SHP77 (cell line): ENCODE measurements around the gene MAPK6.
A peak's percentile ranks its signal among the peaks of the same experiment; 100 is the strongest.
"Not testable (repeated sequence)": the region's sequence is repeated elsewhere in the genome, so short reads cannot be mapped to it uniquely, and the experiment has no call there.

Experiments used
- DNase-seq, 2 experiments: peaks; one replicate each; lab custom pipeline; 2025; lab: John Stamatoyannopoulos, UW

Gene MAPK6

DNA sequence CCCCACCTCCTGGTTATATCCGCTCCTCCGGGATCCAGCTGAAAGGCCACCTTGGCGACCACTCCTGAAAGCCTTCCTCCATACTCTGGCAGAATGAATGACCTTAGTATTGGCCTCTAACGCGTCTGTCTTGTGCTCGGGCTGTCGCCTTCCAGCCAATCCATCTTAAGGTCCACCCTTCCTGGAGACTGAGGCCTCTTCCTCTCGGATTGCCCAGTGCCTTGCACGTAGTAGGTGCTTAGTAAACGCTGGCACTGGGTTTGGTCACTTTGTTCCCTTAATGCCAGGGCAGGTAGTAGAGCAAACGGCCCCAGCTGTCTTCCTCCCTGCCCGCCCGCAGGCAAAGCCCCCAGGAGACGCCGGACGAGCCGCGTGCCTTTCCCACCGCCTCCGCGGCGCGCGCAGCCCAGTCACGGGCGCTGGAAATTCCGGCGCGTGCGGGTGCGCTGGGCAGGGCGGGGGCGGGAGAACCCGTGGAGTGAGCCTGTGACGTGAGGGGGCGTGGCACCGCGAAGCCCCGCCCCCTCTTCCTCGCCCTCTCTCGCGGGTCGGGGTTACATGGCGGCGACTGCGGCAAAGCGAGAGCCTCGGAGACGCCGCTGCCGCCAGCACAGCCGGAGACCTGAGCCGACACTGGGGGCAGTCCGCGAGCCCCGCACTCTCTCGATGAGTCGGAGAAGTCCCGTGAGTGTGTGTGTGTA, at the start of gene MAPK6:
MAPK6 (plus strand) TSS at position 527 of the 701 bp plus-strand sequence. CDS start 27,242 bp downstream, outside the sequence.
- peak; percentile 75 to 82 for DNase-seq

DNA sequence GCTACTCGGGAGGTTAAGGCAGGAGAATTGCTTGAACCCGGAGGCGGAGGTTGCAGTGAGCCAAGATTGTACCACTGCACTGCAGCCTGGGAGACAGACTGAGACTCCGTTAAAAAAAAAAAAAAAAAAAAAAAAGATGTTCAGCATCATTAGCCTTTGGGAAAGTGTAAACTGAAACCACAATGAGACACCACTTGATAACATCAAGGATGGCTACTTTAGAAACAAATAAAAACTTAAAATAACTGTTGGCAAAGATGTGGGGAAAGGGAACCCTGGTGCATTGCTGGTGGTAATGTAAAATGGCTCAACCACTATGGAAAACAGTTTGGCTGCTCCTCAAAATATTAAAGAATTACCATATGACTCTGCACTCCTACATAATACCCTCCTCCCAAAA, 49.3 kb upstream of the MAPK6 start:
- DNase-seq, result no peak

GRCh38 chr15:51970132-51970817, 48.7 kb upstream of the MAPK6 start:
- peak in 1 of 2 experiments; percentile 20 for DNase-seq

GRCh38 chr15:51971032-51971374, 48.0 kb upstream of the MAPK6 start:
- DNase-seq, result peak in 1 of 2 experiments; percentile 29

DNA sequence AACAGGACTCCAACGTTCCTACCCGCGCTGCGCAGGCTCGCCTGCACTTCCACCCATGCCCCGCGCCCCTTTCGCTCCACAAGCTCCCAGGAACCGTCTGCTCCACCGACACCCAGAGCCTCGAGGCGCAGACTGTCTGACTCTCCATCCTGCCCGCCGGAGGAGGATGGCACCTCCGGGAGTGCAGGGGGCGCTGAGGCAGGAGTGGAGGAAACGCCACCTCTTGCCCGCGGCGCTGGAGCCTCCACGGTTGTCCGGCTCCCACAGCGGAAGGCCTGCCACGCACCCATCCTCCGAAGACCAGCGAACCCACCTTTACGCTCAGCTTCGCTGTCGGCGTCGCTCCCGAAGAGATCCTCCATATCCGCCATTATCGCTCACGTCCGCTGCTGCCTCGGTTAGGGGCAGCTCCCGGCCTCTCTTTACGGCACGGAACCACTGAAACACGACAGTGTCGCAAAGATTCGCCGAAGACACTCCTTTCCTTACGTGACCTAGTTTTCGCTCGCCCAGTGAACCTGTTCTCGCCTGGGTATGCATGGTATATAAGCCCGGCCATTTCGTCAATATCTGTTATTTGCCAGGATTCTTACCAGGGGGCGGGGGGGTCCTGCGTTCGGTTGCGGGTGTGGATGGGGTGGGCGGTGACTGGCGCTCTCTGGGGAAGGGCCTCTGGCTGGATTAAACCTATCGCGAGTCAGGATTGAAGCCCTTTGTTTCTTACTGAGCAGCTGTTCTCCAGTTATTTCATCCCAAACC, 47.5 kb upstream of the MAPK6 start, which contains the start of gene LEO1:
LEO1 (minus strand) TSS at position 404 of the 759 bp plus-strand sequence; CDS start at position 371, 33 bp downstream.
- DNase-seq, result peak; percentile 94 to 95

GRCh38 chr15:51973220-51973619, 45.8 kb upstream of the MAPK6 start:
- DNase-seq, result no peak

- no peak for DNase-seq
Observed at GRCh38 chr15:51973775-51974174, 45.2 kb upstream of the MAPK6 start.

GRCh38 chr15:51982013-51982769, 36.8 kb upstream of the MAPK6 start:
- DNase-seq, result peak; percentile 62 to 65

DNA sequence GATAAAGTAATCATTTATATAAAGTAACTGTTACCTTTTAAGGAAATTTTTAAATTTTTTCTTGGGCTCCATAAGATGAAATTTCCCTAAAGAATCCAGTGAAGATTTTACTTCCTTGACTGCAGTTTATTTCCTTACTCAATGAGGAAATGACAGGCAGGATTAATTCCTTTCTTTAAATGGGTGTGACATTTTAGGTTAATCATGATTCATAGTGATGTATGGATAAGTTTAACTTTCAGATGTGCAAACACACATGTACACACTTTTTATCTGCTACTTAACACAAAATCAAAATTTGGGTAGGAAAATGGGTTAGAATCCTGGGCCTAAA, 36.3 kb upstream of the MAPK6 start:
- DNase-seq, result no peak

GRCh38 chr15:51991141-51991540, 27.9 kb upstream of the MAPK6 start:
- DNase-seq, result no peak

GRCh38 chr15:51992953-51993352, 26.1 kb upstream of the MAPK6 start:
- no peak for DNase-seq

DNA sequence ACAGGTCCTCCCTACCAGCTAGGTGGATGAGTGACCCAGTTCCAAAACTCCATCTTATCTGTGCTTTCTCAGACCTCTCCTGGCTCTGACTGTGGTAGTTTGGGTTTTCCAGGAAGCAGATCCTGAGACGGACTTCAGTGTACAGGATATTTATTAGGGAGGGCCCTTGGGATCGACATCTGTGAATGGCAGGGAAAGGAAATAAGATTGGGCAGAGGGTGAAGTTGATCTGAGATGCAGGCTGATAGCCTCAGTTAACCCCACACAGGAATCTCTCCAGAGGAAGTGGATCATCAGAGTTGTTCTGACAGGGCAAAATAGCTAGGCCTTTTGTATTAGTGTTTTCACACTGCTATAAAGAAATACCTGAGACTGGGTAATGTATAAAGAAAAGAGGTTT, 16.7 kb upstream of the MAPK6 start:
- no peak for DNase-seq

- not testable (repeated sequence) for DNase-seq
Observed at GRCh38 chr15:52003089-52003488, 15.9 kb upstream of the MAPK6 start.

GRCh38 chr15:52003710-52004109, 15.3 kb upstream of the MAPK6 start:
- no peak for DNase-seq

- DNase-seq, result no peak
Observed at GRCh38 chr15:52004806-52005205, 14.2 kb upstream of the MAPK6 start.

DNA sequence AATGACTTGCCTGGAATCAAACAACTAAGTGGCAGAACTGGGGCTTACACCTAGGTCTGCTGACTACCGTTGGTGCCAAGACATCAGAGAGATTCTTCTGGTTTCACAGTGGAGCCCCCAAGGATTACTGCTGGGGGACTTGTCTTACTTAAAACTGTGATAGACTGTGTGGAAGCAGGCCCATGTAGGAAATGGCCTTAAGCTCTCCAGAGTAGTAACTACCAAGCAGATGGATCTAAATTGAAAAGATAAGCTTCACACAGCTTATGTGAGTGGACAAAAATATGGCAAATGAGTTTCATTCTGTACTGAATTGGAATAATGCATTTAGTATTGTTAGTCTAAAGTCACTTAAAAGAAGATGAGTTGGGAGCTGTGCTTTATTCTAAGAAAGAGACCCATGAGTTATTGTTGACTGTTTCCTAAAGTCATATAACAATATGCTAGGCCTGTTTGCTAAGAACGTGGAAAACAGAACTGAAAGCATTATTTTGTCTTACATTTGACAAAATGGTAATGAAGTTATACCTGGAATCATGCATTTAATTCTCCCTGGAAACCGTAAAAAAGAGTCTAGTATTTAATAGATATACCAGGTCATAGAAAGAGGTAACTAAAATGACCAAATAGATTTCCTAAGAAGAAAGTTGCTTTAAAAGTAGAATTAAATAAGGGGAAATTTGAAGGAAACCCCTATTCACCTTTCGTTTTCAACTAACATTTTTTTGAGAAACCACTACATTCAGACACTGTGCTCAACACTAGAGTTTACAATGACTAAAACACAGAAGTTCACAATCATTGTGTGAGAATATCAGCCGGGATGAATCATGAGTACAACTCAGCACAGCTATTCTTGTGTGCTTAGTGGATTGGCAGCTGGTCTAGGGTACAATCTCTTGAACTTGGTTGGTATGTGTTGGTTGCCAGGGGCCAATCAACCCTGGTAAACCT, 13.0 kb upstream of the MAPK6 start:
- no peak for DNase-seq

GRCh38 chr15:52006702-52007340, 12.2 kb upstream of the MAPK6 start:
- DNase-seq, result no peak

GRCh38 chr15:52008359-52008697, 10.7 kb upstream of the MAPK6 start:
- no peak for DNase-seq

- peak in 1 of 2 experiments; percentile 55 for DNase-seq
Observed at GRCh38 chr15:52008698-52009434, 10.2 kb upstream of the MAPK6 start.
